Measurements from ENCODE around the gene SIGLEC1.

SIGLEC1 gene

GRCh38 chr20:3735768-3736167 is 23.4 kb upstream of the SIGLEC1 start:
- Histone ChIP-seq H3K27me3 (ENCODE audit: low read depth, low read length) (no peaks in the 10 kb centered on the region), H4K20me1 (ENCODE audit: insufficient read depth, low read length) (no peaks in the 10 kb centered on the region), H3K4me2 (ENCODE audit: low read length) (no peak overlapping the region), H3K9me3 (ENCODE audit: insufficient read depth, low read length) (no peaks in the 10 kb centered on the region), H3K79me2 (ENCODE audit: low read length) (no peaks in the 10 kb centered on the region), H3K4me1 (ENCODE audit: low read length) (no peaks in the 10 kb centered on the region), H2AFZ (ENCODE audit: low read depth, low read length) (no peak overlapping the region), H3K9ac (ENCODE audit: low read length) (no peak overlapping the region), H3K36me3 (replicated peaks; ENCODE audit: low read depth, low read length) (no peaks in the 10 kb centered on the region), H3K27ac (ENCODE audit: low read length) (no peak overlapping the region), H3K4me3 (ENCODE audit: low read length) (no peak overlapping the region)
- TF ChIP-seq CTCF (IDR thresholded peaks at IDR 0.05; ENCODE audit: low read depth, low read length) (no peak), EZH2phosphoT487 (IDR thresholded peaks at IDR 0.05; ENCODE audit: low read depth) (no peak)

- H3K4me3 ChIP-seq (ENCODE audit: low read length) = no peak overlapping the region
- no peaks in the 10 kb centered on the region for H3K9me3 ChIP-seq (ENCODE audit: insufficient read depth, low read length)
- no peak for TF ChIP-seq CTCF (IDR thresholded peaks at IDR 0.05; ENCODE audit: low read depth, low read length)
- TF ChIP-seq EZH2phosphoT487 (IDR thresholded peaks at IDR 0.05; ENCODE audit: low read depth) = no peak
- no peaks in the 10 kb centered on the region for H3K27me3 ChIP-seq (ENCODE audit: low read depth, low read length)
- no peaks in the 10 kb centered on the region for H3K36me3 ChIP-seq (replicated peaks; ENCODE audit: low read depth, low read length)
- H3K4me2 ChIP-seq (ENCODE audit: low read length) = no peak overlapping the region
- H3K4me1 ChIP-seq (ENCODE audit: low read length) = no peaks in the 10 kb centered on the region; the same call in 1 of the 2 replicates
- H3K9ac ChIP-seq (ENCODE audit: low read length) = no peak overlapping the region
- no peaks in the 10 kb centered on the region for H3K79me2 ChIP-seq (ENCODE audit: low read length)
- no peak overlapping the region for H3K27ac ChIP-seq (ENCODE audit: low read length)
- H2AFZ ChIP-seq (ENCODE audit: low read depth, low read length) = no peak overlapping the region
- no peaks in the 10 kb centered on the region for H4K20me1 ChIP-seq (ENCODE audit: insufficient read depth, low read length)
Observed at GRCh38 chr20:3734111-3734843, 21.9 kb upstream of the SIGLEC1 start.

- Histone ChIP-seq H3K36me3 (replicated peaks; ENCODE audit: low read depth, low read length) (no peaks in the 10 kb centered on the region), H3K4me2 (ENCODE audit: low read length) (no peak overlapping the region), H3K9ac (ENCODE audit: low read length) (no peak overlapping the region), H3K4me1 (ENCODE audit: low read length) (no peaks in the 10 kb centered on the region; the same call in 1 of the 2 replicates), H3K9me3 (ENCODE audit: insufficient read depth, low read length) (no peaks in the 10 kb centered on the region), H3K27ac (ENCODE audit: low read length) (no peak overlapping the region), H3K4me3 (ENCODE audit: low read length) (no peak overlapping the region), H2AFZ (ENCODE audit: low read depth, low read length) (no peak overlapping the region), H3K79me2 (ENCODE audit: low read length) (no peaks in the 10 kb centered on the region), H3K27me3 (ENCODE audit: low read depth, low read length) (peaks cover 5% of the 10 kb centered on the region; the same call in 1 of the 2 replicates), H4K20me1 (ENCODE audit: insufficient read depth, low read length) (no peaks in the 10 kb centered on the region)
- no peak for TF ChIP-seq CTCF (IDR thresholded peaks at IDR 0.05; ENCODE audit: low read depth, low read length)
- no peak for TF ChIP-seq EZH2phosphoT487 (IDR thresholded peaks at IDR 0.05; ENCODE audit: low read depth)
Observed at GRCh38 chr20:3733119-3733995, 21.0 kb upstream of the SIGLEC1 start.
